ENCODE results near the gene XCL1.

DNA sequence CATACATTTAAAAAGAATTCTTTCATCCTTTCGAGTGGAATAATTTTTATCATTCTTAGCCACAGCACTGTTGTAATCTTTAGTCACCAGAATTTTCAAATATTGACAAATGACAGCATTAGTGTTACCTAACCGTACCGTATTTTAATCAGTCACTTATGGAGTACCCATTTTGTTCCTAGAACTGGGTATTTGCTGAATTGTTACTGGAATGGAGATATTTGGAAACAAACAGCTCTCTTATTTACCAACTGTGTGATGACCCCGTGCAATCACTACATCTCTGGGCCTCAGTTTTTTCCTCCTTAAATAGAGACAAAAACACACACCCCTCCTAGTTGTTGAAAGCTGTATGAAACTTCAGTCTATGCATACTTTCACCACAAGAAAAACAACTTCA is 24.7 kb upstream of the XCL1 start:
- TF ChIP-seq, protein P1, sequence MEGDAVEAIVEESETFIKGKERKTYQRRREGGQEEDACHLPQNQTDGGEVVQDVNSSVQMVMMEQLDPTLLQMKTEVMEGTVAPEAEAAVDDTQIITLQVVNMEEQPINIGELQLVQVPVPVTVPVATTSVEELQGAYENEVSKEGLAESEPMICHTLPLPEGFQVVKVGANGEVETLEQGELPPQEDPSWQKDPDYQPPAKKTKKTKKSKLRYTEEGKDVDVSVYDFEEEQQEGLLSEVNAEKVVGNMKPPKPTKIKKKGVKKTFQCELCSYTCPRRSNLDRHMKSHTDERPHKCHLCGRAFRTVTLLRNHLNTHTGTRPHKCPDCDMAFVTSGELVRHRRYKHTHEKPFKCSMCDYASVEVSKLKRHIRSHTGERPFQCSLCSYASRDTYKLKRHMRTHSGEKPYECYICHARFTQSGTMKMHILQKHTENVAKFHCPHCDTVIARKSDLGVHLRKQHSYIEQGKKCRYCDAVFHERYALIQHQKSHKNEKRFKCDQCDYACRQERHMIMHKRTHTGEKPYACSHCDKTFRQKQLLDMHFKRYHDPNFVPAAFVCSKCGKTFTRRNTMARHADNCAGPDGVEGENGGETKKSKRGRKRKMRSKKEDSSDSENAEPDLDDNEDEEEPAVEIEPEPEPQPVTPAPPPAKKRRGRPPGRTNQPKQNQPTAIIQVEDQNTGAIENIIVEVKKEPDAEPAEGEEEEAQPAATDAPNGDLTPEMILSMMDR (IDR thresholded peaks at IDR 0.05; ENCODE audit: low read length) = no peak
- no peak for TF ChIP-seq EZH2 (optimal IDR thresholded peaks at IDR 0.05; ENCODE audit: low read depth, low read length)

Data from MM.1S (cell line).